ENCODE results near the gene NDUFAF5. TPM values are rescaled to one million over a fixed set of nuclear protein-coding genes. Genes with fewer than 3 reads are reported as not detected.

The NDUFAF5 gene
- total and polyA plus RNA-seq, 2 donors from 2014 or later: 26.4 to 52.1 TPM

- H3K9ac ChIP-seq (ENCODE audit: low read length in 3 of 3): no peak overlapping the region
- DNase-seq (no peak), FAIRE-seq (no peak)
- no peaks in the 10 kb centered on the region for H3K9me3 ChIP-seq (ENCODE audit: control insufficient read depth in 2 of 3, insufficient read depth in 1 of 3, low read length in 3 of 3)
- H3K4me1 ChIP-seq (ENCODE audit: control insufficient read depth in 2 of 3, insufficient read depth in 2 of 3, low read depth in 1 of 3, low read length in 3 of 3): no peaks in the 10 kb centered on the region
- no peaks in the 10 kb centered on the region for H3K27me3 ChIP-seq (ENCODE audit: control insufficient read depth, insufficient read depth, low read length)
- TF ChIP-seq, protein P1, sequence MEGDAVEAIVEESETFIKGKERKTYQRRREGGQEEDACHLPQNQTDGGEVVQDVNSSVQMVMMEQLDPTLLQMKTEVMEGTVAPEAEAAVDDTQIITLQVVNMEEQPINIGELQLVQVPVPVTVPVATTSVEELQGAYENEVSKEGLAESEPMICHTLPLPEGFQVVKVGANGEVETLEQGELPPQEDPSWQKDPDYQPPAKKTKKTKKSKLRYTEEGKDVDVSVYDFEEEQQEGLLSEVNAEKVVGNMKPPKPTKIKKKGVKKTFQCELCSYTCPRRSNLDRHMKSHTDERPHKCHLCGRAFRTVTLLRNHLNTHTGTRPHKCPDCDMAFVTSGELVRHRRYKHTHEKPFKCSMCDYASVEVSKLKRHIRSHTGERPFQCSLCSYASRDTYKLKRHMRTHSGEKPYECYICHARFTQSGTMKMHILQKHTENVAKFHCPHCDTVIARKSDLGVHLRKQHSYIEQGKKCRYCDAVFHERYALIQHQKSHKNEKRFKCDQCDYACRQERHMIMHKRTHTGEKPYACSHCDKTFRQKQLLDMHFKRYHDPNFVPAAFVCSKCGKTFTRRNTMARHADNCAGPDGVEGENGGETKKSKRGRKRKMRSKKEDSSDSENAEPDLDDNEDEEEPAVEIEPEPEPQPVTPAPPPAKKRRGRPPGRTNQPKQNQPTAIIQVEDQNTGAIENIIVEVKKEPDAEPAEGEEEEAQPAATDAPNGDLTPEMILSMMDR (IDR thresholded peaks at IDR 0.05; ENCODE audit: borderline replicate concordance, extremely low read depth, insufficient read depth): no peak
- no peak overlapping the region for H3K4me3 ChIP-seq (ENCODE audit: low read length in 3 of 3)
- H3K36me3 ChIP-seq (ENCODE audit: control insufficient read depth in 2 of 3, insufficient read depth in 3 of 3, low read length in 3 of 3): peaks cover 0 to 57% (median 50%) of the 10 kb centered on the region in 3 donors
- no peak overlapping the region for H3K27ac ChIP-seq (ENCODE audit: low read depth in 2 of 2, low read length in 2 of 2)
- intact Hi-C loops (cut with DNase I): no loop called here
Measured at GRCh38 chr20:13794667-13795066, 9.8 kb downstream of the NDUFAF5 start.

- H3K36me3 ChIP-seq (ENCODE audit: control insufficient read depth in 2 of 3, insufficient read depth in 3 of 3, low read length in 3 of 3): peaks cover 6 to 35% (median 32%) of the 10 kb centered on the region in 3 donors
Measured at GRCh38 chr20:13799040-13799439, 14.2 kb downstream of the NDUFAF5 start.

DNA sequence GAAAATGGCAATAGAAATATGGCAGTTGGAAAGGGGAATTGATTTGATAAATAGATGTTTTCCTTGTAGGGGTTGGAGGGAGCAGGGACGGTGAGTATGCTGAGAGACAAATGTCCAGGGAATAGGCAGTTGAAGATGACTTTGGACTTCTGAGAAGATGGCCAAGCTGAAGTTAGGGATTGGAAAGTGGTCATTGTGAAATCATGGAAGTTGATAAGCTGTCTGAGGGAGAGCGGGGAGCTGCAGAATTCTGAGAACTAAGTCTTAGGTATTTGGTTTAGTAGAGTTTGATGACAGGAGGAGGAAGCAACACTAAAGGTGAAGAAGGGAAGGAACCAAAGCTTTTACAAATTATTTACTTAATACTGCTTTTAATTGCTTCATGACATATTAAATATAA, 15.1 kb downstream of the NDUFAF5 start:
- Histone ChIP-seq H3K36me3 (ENCODE audit: control insufficient read depth in 2 of 3, insufficient read depth in 3 of 3, low read length in 3 of 3) (peaks cover 6 to 34% (median 33%) of the 10 kb centered on the region in 3 donors), H3K27ac (ENCODE audit: low read depth in 2 of 2, low read length in 2 of 2) (no peak overlapping the region), H3K4me1 (ENCODE audit: control insufficient read depth in 2 of 3, insufficient read depth in 2 of 3, low read depth in 1 of 3, low read length in 3 of 3) (peaks cover 0 to 6% (median 0%) of the 10 kb centered on the region in 3 donors), H3K27me3 (ENCODE audit: control insufficient read depth, insufficient read depth, low read length) (no peaks in the 10 kb centered on the region), H3K4me3 (ENCODE audit: low read length in 3 of 3) (no peak overlapping the region), H3K9me3 (ENCODE audit: control insufficient read depth in 2 of 3, insufficient read depth in 1 of 3, low read length in 3 of 3) (no peaks in the 10 kb centered on the region), H3K9ac (ENCODE audit: low read length in 3 of 3) (no peak overlapping the region)
- TF ChIP-seq, protein P1 (IDR thresholded peaks at IDR 0.05; ENCODE audit: borderline replicate concordance, extremely low read depth, insufficient read depth): no peak
- intact Hi-C loops (cut with DNase I): no loop called here
- FAIRE-seq (no peak), DNase-seq (no peak)

More at GRCh38 chr20:13799040-13799439, 14.2 kb downstream of the NDUFAF5 start:
- TF ChIP-seq, protein P1 (IDR thresholded peaks at IDR 0.05; ENCODE audit: borderline replicate concordance, extremely low read depth, insufficient read depth): no peak
- intact Hi-C loops (cut with DNase I): no loop called here
- no peak overlapping the region for H3K4me3 ChIP-seq (ENCODE audit: low read length in 3 of 3)
- no peaks in the 10 kb centered on the region for H3K27me3 ChIP-seq (ENCODE audit: control insufficient read depth, insufficient read depth, low read length)
- DNase-seq (no peak), FAIRE-seq (no peak)
- no peak overlapping the region for H3K27ac ChIP-seq (ENCODE audit: low read depth in 2 of 2, low read length in 2 of 2)
- H3K4me1 ChIP-seq (ENCODE audit: control insufficient read depth in 2 of 3, insufficient read depth in 2 of 3, low read depth in 1 of 3, low read length in 3 of 3): peaks cover 0 to 6% (median 0%) of the 10 kb centered on the region in 3 donors
- H3K9ac ChIP-seq (ENCODE audit: low read length in 3 of 3): no peak overlapping the region
- no peaks in the 10 kb centered on the region for H3K9me3 ChIP-seq (ENCODE audit: control insufficient read depth in 2 of 3, insufficient read depth in 1 of 3, low read length in 3 of 3)

DNA sequence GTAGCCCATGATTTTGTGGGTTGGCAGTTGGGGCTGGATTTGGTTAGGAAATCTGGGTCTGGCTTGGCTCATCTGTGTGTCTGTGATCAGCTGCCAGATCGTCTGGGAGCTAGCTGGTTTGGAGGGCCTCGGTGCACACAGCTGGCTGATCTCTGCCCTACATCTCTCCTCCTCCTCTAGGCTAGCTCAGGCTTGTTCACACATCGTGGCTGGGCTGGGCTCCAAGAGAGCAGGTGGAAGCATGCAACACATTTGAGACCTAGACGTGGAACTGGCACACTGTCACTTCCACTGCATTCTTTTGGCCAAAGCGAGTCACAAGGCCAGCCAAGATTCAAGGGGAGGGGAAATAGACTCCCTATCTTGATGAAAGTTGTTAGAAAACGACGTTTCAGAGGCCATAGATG, 15.9 kb downstream of the NDUFAF5 start:
- TF ChIP-seq, protein P1 (IDR thresholded peaks at IDR 0.05; ENCODE audit: borderline replicate concordance, extremely low read depth, insufficient read depth): no peak
- H3K9me3 ChIP-seq (ENCODE audit: control insufficient read depth in 2 of 3, insufficient read depth in 1 of 3, low read length in 3 of 3): no peaks in the 10 kb centered on the region
- H3K4me3 ChIP-seq (ENCODE audit: low read length in 3 of 3): no peak overlapping the region
- no peaks in the 10 kb centered on the region for H3K27me3 ChIP-seq (ENCODE audit: control insufficient read depth, insufficient read depth, low read length)
- FAIRE-seq: no peak
- H3K36me3 ChIP-seq (ENCODE audit: control insufficient read depth in 2 of 3, insufficient read depth in 3 of 3, low read length in 3 of 3): peaks cover 6 to 30% (median 26%) of the 10 kb centered on the region in 3 donors
- H3K27ac ChIP-seq (ENCODE audit: low read depth in 2 of 2, low read length in 2 of 2): no peak overlapping the region
- peak overlapping the region in 1 of 3 donors; percentile 5 for H3K9ac ChIP-seq (ENCODE audit: low read length in 3 of 3)
- intact Hi-C loops (cut with DNase I): no loop called here
- peaks cover 0 to 6% (median 0%) of the 10 kb centered on the region in 3 donors for H3K4me1 ChIP-seq (ENCODE audit: control insufficient read depth in 2 of 3, insufficient read depth in 2 of 3, low read depth in 1 of 3, low read length in 3 of 3)
- peak in 4 of 5 donors; percentile 16 to 88 (median 47) for DNase-seq

Data from kidney (tissue), 14 donors.